IPS DF 4.7 (cell line): ENCODE measurements around the gene TMOD2.

ENCODE experiments used
- DNase-seq: peaks from one replicate; pipeline ENCODE4 v3.0.0-alpha.2; 2013; ENCODE audit warnings: low spot score; ENCODE audit errors: extremely low read depth

The TMOD2 gene

GRCh38 chr15:51849860-51850259 lies 98.5 kb downstream of the TMOD2 start:
- no peak for DNase-seq

GRCh38 chr15:51853998-51854397 lies 102.6 kb downstream of the TMOD2 start:
- DNase-seq = no peak

- no peak for DNase-seq
Measured at GRCh38 chr15:51855612-51856011, 104.2 kb downstream of the TMOD2 start.

GRCh38 chr15:51856714-51857380 lies 105.5 kb downstream of the TMOD2 start:
- DNase-seq = no peak

GRCh38 chr15:51861557-51862359 lies 110.4 kb downstream of the TMOD2 start:
- DNase-seq = no peak

- no peak for DNase-seq
Measured at GRCh38 chr15:51863131-51863530, 111.7 kb downstream of the TMOD2 start.

GRCh38 chr15:51864408-51865056 lies 113.1 kb downstream of the TMOD2 start:
- DNase-seq = no peak

GRCh38 chr15:51865317-51865716 lies 113.9 kb downstream of the TMOD2 start:
- DNase-seq = no peak
